HCT116 (cell line): ENCODE measurements around the gene AUTS2. TPM values are rescaled to one million over a fixed set of nuclear protein-coding genes. Genes with fewer than 3 reads are reported as not detected.

ENCODE experiments used
- ATAC-seq: fragments of 200-7000 bp; cut with Tn5 transposase; 2 replicates; pipeline ENCODE4 v1.9.1; 2020; ENCODE audit warnings: mild to moderate bottlenecking, moderate library complexity
- BruUV-seq: library from RNA; stranded (reverse); fragments of 400-500 nt; replicated peaks from 2 replicates; lab custom pipeline; 2021; lab: Mats Ljungman, UMichigan
- CTCF ChIA-PET: fragments of 300-600 bp; sonication (Branson Sonifier 250); formaldehyde crosslinking; loops from one replicate; lab custom pipeline; 2021; ENCODE audit warnings: antibody characterized with exemption; lab: Charles Lee
- POLR2A ChIA-PET: fragments of 300-600, 350-600 bp; sonication (Branson Sonifier 250); formaldehyde crosslinking; loops from one replicate; lab custom pipeline; 2021; ENCODE audit warnings: antibody characterized with exemption; lab: Charles Lee
- RAD21 ChIA-PET, 2 experiments: fragments of 300-600 bp; sonication (Branson Sonifier 250); formaldehyde crosslinking; loops; one replicate each; lab custom pipeline; 2023; ENCODE audit warnings: low total read pairs in 2 of 2; ENCODE audit not compliant: uncharacterized antibody in 2 of 2, unreplicated experiment in 2 of 2, low non-redundant PET in 1 of 2; lab: Charles Lee
- DNase-seq: peaks from one replicate; pipeline ENCODE4 v3.0.0-alpha.2; 2010; ENCODE audit warnings: low read depth, low spot score
- H2AFZ ChIP-seq: fragments of 200-600 bp; shearing (Covaris generic), sonication (generic); 2 replicates; pipeline ENCODE4 v1.6.1; 2017; ENCODE audit warnings: low read depth, mixed run types, mixed read lengths, antibody characterized with exemption, low read length; ENCODE audit not compliant: poor library complexity, severe bottlenecking
- H3K27ac ChIP-seq: 2 replicates; pipeline ENCODE4 v1.5.1; 2012; ENCODE audit warnings: low read depth, low read length
- H3K27me3 ChIP-seq: fragments of 200-600 bp; sonication (generic); 2 replicates; pipeline ENCODE4 v1.6.1; 2016; ENCODE audit warnings: mixed run types, low read length, mixed read lengths; ENCODE audit not compliant: insufficient read depth
- H3K36me3 ChIP-seq, 2 experiments: fragments of 200-500 bp in 1 of 2; fragments of 200-600 bp in 1 of 2; sonication (Bioruptor generic) in 1 of 2; sonication (generic) in 1 of 2; 2 replicates each; pipeline versions ENCODE4 v1.5.1 to v1.6.1; 2014 to 2016; ENCODE audit warnings: low read length in 2 of 2, inconsistent platforms in 1 of 2, mixed read lengths in 1 of 2, mixed run types in 1 of 2; ENCODE audit not compliant: insufficient read depth in 2 of 2, control insufficient read depth in 1 of 2
- H3K4me1 ChIP-seq, 2 experiments: fragments of 200-600 bp in 1 of 2; sonication (generic) in 1 of 2; 2 replicates each; pipeline versions ENCODE4 v1.5.1 to v1.6.1; 2012 to 2017; ENCODE audit warnings: low read length in 2 of 2, inconsistent platforms in 1 of 2, mild to moderate bottlenecking in 1 of 2, mixed read lengths in 1 of 2, mixed run types in 1 of 2, moderate library complexity in 1 of 2; ENCODE audit not compliant: insufficient read depth in 2 of 2, control insufficient read depth in 1 of 2
- H3K4me2 ChIP-seq: fragments of 200-600 bp; sonication (generic); 2 replicates; pipeline ENCODE4 v1.6.1; 2017; ENCODE audit warnings: mixed run types, low read length, mixed read lengths
- H3K4me3 ChIP-seq, 2 experiments: fragments of 200-600 bp in 1 of 2; sonication (generic) in 1 of 2; replicated peaks in 1 of 2; 2 replicates each; pipeline ENCODE4 v1.5.1; 2011 to 2016; ENCODE audit warnings: low read length in 2 of 2, control low read depth in 1 of 2, low read depth in 1 of 2, mild to moderate bottlenecking in 1 of 2, mixed read lengths in 1 of 2, mixed run types in 1 of 2
- H3K79me2 ChIP-seq: fragments of 200-600 bp; sonication (generic); 2 replicates; pipeline ENCODE4 v1.6.1; 2017; ENCODE audit warnings: mild to moderate bottlenecking, mixed run types, low read length, moderate library complexity, mixed read lengths; ENCODE audit not compliant: insufficient read depth
- H3K9ac ChIP-seq: fragments of 200-600 bp; sonication (generic); 2 replicates; pipeline ENCODE4 v1.6.1; 2016; ENCODE audit warnings: low read length, mixed read lengths
- H3K9me2 ChIP-seq: fragments of 200-600 bp; sonication (generic), shearing (Covaris generic); 2 replicates; pipeline ENCODE4 v1.6.1; 2017; ENCODE audit warnings: mixed run types, mild to moderate bottlenecking, moderate library complexity; ENCODE audit not compliant: insufficient read depth
- H3K9me3 ChIP-seq, 2 experiments: fragments of 200-500 bp in 1 of 2; fragments of 200-600 bp in 1 of 2; sonication (Bioruptor generic) in 1 of 2; sonication (generic) in 1 of 2; 2 replicates each; pipeline ENCODE4 v1.6.1; 2014 to 2017; ENCODE audit warnings: low read length in 2 of 2, mixed read lengths in 2 of 2, inconsistent platforms in 1 of 2, low read depth in 1 of 2, mild to moderate bottlenecking in 1 of 2, mixed run types in 1 of 2, moderate library complexity in 1 of 2; ENCODE audit not compliant: control insufficient read depth in 1 of 2, insufficient read depth in 1 of 2
- H4K20me1 ChIP-seq: fragments of 200-600 bp; sonication (generic), shearing (Covaris generic); 2 replicates; pipeline ENCODE4 v1.6.1; 2017; ENCODE audit warnings: mixed run types, mild to moderate bottlenecking, moderate library complexity; ENCODE audit not compliant: insufficient read depth
- CBX3 ChIP-seq: IDR thresholded peaks from 2 replicates; pipeline ENCODE4 v1.6.1; 2012; ENCODE audit warnings: low read depth
- EGR1 ChIP-seq: IDR thresholded peaks from 2 replicates; pipeline ENCODE4 v1.6.1; 2012; ENCODE audit warnings: low read depth
- ELF1 ChIP-seq: IDR thresholded peaks from 2 replicates; pipeline ENCODE4 v1.6.1; 2012; ENCODE audit warnings: low read depth, borderline replicate concordance
- JUND ChIP-seq: IDR thresholded peaks from 2 replicates; pipeline ENCODE4 v1.6.1; 2012
- POLR2A ChIP-seq: IDR thresholded peaks from 2 replicates; pipeline ENCODE4 v1.7.0; 2011; ENCODE audit warnings: borderline replicate concordance; ENCODE audit not compliant: insufficient read depth, insufficient read length; ENCODE audit errors: extremely low read depth
- REST ChIP-seq: IDR thresholded peaks from 2 replicates; pipeline ENCODE4 v1.6.1; 2012; ENCODE audit warnings: low read depth
- YY1 ChIP-seq: IDR thresholded peaks from 2 replicates; pipeline ENCODE4 v1.6.1; 2011; ENCODE audit warnings: low read length, low read depth, moderate library complexity, mild to moderate bottlenecking; ENCODE audit not compliant: insufficient replicate concordance; ENCODE audit errors: extremely low read depth
- ZBTB33 ChIP-seq: IDR thresholded peaks from 2 replicates; pipeline ENCODE4 v1.6.1; 2011; ENCODE audit warnings: mild to moderate bottlenecking, low read length, moderate library complexity; ENCODE audit not compliant: insufficient replicate concordance; ENCODE audit errors: extremely low read depth
- ZFX ChIP-seq: fragments of 450-650 bp; IDR thresholded peaks from 2 replicates; pipeline ENCODE4 v1.6.1; 2017
- intact Hi-C: fragments of 100-400 bp; cut with micrococcal nuclease; formaldehyde crosslinking; loops from 2 replicates; pipeline ENCODE4 v1.10.0; 2022
- total RNA-seq: library from RNA; stranded (reverse); gene quantifications from one replicate; pipeline ENCODE4 v1.2.1, GENCODE V29; 2021; ENCODE audit not compliant: unreplicated experiment

Gene AUTS2
- total RNA-seq, 1 experiment from 2014 or later: 0.93 TPM

GRCh38 chr7:70479153-70480021 lies 881.1 kb downstream of the AUTS2 start:
- intact Hi-C loops: no loop called here
- H3K4me2 ChIP-seq: no peak overlapping the region
- no peaks in the 10 kb centered on the region for H4K20me1 ChIP-seq
- H3K27ac ChIP-seq: no peak overlapping the region
- H2AFZ ChIP-seq: no peak overlapping the region
- H3K9me3 ChIP-seq: peaks cover 3 to 22% of the 10 kb centered on the region in 2 experiments; a peak in 2 of 4 replicates
- H3K27me3 ChIP-seq: no peaks in the 10 kb centered on the region
- no peak for TF ChIP-seq JUND
- no peak for TF ChIP-seq POLR2A
- TF ChIP-seq ZBTB33: no peak
- DNase-seq (no peak), ATAC-seq (no peak)
- no peak overlapping the region for H3K9ac ChIP-seq
- no peaks in the 10 kb centered on the region for H3K9me2 ChIP-seq
- RAD21 ChIA-PET: no interaction called here
- no peaks in the 10 kb centered on the region for H3K79me2 ChIP-seq
- CTCF ChIA-PET: no interaction called here
- no TSS peak for BruUV-seq
- H3K36me3 ChIP-seq: no peaks in the 10 kb centered on the region
- H3K4me1 ChIP-seq: no peaks in the 10 kb centered on the region
- POLR2A ChIA-PET: no interaction called here
- H3K4me3 ChIP-seq: no peak overlapping the region

GRCh38 chr7:70480927-70481569 lies 882.8 kb downstream of the AUTS2 start:
- Histone ChIP-seq H3K9ac (no peak overlapping the region), H3K79me2 (no peaks in the 10 kb centered on the region), H3K27me3 (no peaks in the 10 kb centered on the region), H3K36me3 (no peaks in the 10 kb centered on the region), H2AFZ (no peak overlapping the region), H3K9me3 (peaks cover 10 to 14% of the 10 kb centered on the region in 2 experiments; a peak in 2 of 4 replicates), H3K4me3 (no peak overlapping the region), H3K27ac (no peak overlapping the region), H3K4me2 (no peak overlapping the region), H3K9me2 (no peaks in the 10 kb centered on the region), H3K4me1 (no peaks in the 10 kb centered on the region), H4K20me1 (no peaks in the 10 kb centered on the region)
- ATAC-seq (no peak), DNase-seq (no peak)
- CTCF ChIA-PET: no interaction called here
- BruUV-seq: no TSS peak
- intact Hi-C loops: no loop called here
- RAD21 ChIA-PET: no interaction called here
- POLR2A ChIA-PET: no interaction called here
- TF ChIP-seq POLR2A: no peak
- no peak for TF ChIP-seq ZBTB33
- no peak for TF ChIP-seq REST
- no peak for TF ChIP-seq ZFX
- TF ChIP-seq YY1: no peak
- no peak for TF ChIP-seq CBX3
- no peak for TF ChIP-seq ELF1
- no peak for TF ChIP-seq EGR1
